Esophagus muscularis mucosa (tissue), 3 donors: ENCODE measurements around the gene UBL3.

ENCODE experiments used
- CTCF ChIP-seq, 3 experiments: fragments of 200-600 bp in 2 of 3; fragments of 450-650 bp in 1 of 3; sonication (generic) in 2 of 3; IDR thresholded peaks; one replicate each; pipeline ENCODE4 v1.5.1; 2017 to 2019; ENCODE audit warnings: antibody characterized with exemption in 3 of 3, mild to moderate bottlenecking in 2 of 3, moderate library complexity in 1 of 3
- EP300 ChIP-seq: sonication (generic); formaldehyde crosslinking; IDR thresholded peaks from one replicate; pipeline ENCODE4 v1.6.1; 2017; ENCODE audit warnings: antibody characterized with exemption

- no peak for TF ChIP-seq CTCF (IDR thresholded peaks at IDR 0.05)
- no peak for TF ChIP-seq EP300
Measured at GRCh38 chr13:29858667-29859066, 8.2 kb upstream of the UBL3 start.
